GM18868 (cell line): ENCODE results near the gene EFCAB13.
"Not testable (repeated sequence)": the region's sequence is repeated elsewhere in the genome, so short reads cannot be mapped to it uniquely, and the experiment has no call there.

ENCODE experiments used
- ATAC-seq: cut with Tn5 transposase; IDR thresholded peaks from one replicate; pipeline ENCODE4 v1.9.1; 2021; ENCODE audit warnings: mild to moderate bottlenecking, moderate library complexity; ENCODE audit not compliant: unreplicated experiment

EFCAB13 gene

GRCh38 chr17:47325176-47325575 is 1.4 kb downstream of the EFCAB13 start:
- no peak for ATAC-seq

GRCh38 chr17:47330548-47330947 is 6.8 kb downstream of the EFCAB13 start:
- ATAC-seq, result no peak

DNA sequence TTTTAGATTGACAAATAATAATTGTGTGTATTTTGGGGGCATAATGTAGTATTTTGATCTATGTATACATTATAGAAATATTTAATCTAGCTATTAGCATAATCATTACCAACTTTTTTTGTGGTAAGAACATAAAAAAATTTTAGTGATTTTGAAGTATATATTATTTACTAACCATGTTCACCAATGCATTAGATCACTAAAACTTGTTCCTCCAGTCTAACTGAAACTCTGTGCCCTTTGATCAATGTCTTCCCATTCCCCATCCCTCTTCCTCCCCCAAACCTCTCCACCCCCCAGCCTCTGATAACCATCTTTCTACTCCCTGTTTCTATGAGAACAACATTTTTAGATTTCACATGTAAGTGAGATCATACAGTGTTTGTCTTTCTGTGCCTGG is 8.5 kb downstream of the EFCAB13 start:
- ATAC-seq, result no peak

DNA sequence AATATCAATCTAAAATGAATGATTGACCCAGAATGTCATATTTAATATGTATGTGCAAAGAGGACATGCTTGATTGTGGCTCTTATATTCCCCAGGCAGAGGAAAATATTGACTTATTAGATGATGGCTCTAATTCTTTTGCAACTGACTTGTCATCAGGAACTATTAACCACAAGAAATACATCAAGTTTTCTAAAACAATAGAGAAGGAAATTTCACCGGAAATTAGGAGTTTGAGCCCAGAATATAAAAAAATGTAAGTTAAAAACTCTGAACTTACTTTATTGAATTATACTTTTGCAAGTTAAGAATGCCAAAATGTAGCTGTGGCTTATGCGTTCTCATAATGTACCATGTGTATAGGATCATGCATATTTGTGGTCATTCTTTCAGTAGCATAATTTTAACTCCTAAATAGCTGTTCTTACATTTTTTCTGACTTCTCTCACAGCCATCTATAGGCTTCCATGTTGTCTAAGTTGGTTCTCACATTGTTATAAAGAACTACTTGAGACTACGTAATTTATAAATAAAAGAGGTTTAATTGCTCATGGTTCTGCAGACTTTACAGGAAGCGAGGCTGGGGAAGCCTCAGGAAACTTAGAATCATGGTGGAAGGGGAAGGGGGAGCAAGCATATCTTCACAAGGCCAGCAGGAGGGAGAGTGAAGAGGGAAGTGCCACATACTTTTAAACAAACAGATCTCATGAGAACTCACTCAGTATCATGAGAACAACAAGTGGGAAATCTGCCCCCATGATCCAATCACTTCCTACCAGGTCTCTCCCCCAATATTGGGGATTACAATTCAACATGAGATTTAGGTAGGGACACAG is 11.6 kb downstream of the EFCAB13 start:
- ATAC-seq, result no peak

DNA sequence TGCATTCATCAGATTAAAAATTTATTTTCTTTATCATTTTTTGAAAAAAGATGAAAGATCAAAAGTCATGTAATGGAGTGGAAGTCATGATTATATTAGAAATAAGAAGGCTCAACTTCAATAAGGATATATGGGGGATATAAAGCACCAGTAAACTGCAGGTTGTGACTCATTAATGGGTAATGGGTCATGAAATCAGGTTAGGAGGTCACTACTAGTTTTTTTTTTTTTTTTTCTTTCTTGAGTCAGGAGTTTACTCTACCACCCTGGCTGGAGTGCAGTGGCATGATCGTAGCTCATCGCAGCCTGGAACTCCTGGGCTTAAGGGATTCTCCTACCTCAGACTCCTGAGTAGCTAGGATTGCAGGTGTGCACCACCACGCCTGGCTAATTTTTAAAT is 14.3 kb downstream of the EFCAB13 start:
- ATAC-seq, result no peak

DNA sequence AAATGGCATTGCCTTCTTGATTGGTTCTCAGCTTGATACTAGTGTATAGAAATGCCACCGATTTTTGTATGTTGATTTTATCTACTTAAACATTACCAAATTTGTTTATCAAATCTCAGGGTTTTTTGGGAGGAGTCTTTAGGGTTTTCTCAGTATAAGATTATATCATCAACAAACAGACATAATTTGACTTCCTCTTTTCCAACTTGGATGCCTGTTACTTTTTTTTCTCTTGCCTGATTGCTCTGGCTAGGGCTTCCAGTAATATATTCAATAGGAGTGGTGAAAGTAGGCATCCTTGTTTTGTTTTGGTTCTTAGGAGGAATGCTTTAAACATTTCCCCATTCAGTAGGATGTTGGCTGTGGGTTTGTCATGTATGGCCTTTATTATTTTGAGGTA is 29.1 kb downstream of the EFCAB13 start:
- no peak for ATAC-seq

- no peak for ATAC-seq
Measured at GRCh38 chr17:47358652-47359051, 34.9 kb downstream of the EFCAB13 start.

GRCh38 chr17:47363171-47363570 is 39.4 kb downstream of the EFCAB13 start:
- ATAC-seq, result no peak

DNA sequence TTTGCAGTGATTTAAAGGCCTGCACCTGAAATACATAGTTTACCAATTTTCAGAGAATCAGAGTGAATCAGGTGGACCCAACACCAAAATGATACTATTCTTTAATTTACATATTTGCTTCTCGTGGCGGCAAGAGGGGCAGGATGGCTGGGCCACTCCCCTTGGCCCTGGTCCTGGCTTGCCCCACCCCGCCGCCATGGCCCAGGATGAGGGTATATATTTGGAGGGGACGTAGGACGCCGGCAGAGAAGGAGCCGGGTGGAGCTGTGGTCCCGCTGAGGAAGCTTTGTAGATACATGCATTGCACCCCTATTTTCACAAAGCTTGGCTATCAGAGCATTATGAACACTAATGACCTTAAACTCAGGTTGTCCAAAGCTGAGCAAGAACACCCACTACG is 43.5 kb downstream of the EFCAB13 start:
- ATAC-seq, result no peak

DNA sequence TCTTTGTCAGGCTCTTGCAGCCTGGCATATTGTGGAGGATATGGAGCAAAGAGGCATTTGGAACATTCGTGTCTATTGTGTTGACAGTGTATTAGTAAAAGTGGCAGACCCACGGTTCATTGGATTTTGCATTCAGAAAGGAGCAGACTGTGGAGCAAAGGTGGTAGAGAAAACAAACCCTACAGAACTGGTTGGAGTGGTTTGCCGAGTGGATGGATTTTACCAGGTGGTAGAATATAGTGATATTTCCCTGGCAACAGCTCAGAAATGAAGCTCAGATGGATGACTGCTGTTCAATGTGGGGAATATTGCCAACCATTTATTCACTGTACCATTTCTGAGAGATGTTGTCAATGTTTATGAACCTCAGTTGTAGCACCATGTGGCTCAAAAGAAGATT is 44.5 kb downstream of the EFCAB13 start:
- ATAC-seq, result no peak

DNA sequence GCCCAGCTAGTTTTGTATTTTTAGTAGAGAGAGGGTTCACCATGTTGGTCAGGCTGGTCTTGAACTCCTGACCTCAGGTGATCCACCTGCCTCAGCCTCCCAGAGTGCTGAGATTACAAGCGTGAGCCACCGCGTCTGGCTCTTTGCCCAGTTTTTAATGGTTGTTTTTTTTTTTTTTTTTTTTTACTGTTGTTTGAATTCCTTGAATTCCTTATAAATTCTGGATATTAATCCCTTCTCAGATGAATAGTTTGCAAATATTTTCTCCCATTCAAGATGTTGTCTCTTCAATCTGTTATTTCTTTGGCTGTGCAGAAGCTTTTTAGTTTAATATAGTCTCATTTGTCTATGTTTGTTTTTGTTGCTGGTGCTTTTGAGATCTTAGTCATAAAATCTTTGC is 47.1 kb downstream of the EFCAB13 start:
- not testable (repeated sequence) for ATAC-seq

GRCh38 chr17:47373002-47373401 is 49.2 kb downstream of the EFCAB13 start:
- no peak for ATAC-seq

DNA sequence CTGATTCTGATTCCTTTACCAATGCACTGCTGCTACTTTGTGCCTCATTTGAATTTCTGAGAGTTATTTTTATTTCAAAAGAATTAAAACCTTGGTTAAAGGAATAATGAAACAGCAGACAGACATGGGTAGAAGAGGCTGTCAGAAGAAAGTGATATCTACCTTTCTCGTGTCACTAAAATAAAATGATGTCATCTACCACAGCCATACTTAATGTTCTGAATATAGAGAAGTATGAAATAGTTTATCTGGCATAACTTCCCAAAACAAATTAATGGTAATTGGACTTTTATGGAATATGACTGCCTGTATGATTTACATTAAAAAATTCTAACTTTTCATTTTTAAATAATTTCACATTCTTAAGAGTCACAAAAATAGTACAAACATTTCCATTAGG is 52.5 kb downstream of the EFCAB13 start:
- no peak for ATAC-seq

DNA sequence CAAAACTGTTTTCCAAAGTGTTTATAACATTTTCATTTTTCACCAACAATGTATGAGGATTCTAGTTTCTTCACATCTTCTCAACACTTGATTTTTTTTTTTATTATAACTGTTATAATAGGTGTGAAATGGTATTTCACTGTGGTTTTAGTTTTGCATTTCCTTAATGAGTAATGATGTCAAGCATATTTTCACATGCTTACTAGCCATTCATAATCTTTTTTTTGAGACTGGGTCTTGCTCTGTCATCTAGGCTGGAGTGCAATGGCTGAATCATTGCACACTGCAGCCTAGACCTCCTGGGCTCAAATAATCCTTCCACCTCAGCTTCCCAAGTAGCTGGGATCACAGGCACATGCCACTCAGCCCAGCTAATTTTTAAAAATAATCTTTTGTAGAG is 65.1 kb downstream of the EFCAB13 start:
- ATAC-seq, result no peak

GRCh38 chr17:47397532-47398128 is 73.9 kb downstream of the EFCAB13 start:
- ATAC-seq, result not testable (repeated sequence)

DNA sequence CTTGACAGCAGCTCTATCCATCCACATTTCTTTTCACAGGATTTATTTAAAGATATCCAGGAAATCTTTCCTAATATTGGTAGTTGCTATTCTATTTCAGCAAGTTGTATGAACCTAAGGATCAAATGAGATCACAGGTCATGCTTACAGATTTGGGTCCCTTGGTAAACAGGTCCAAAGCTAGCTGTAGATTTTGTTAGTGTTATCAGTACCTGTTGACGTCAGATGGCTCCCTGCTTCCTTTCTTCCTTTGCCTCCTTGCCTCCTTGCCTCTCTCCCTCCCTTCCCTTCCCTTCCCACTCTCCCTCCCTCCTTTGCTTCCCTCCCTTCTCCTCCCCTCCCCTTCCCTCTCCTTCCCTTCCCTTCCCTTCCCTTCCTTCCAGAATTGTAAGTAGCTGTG is 76.6 kb downstream of the EFCAB13 start:
- ATAC-seq, result no peak

GRCh38 chr17:47401100-47401499 is 77.3 kb downstream of the EFCAB13 start:
- no peak for ATAC-seq

- no peak for ATAC-seq
Measured at GRCh38 chr17:47404006-47404405, 80.3 kb downstream of the EFCAB13 start.

DNA sequence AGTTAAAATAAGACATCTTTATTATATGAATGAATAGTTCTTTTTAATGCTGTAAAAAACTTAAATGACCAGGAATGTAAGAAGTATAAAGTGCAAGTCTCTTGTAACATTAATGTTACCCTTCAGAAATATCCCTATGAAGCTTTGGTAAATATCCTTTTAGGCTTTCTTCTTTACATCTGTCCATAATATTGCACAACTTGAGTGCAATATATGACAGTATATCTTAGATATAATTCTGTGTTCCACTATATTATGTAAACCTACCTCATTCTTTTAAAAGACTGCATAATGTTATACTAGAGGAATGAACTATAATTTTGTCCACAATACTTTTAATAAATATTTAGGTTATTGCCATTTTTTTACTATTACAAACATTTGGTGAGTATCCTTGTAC is 81.1 kb downstream of the EFCAB13 start:
- ATAC-seq, result no peak

- no peak for ATAC-seq
Measured at GRCh38 chr17:47413872-47414271, 90.1 kb downstream of the EFCAB13 start.

DNA sequence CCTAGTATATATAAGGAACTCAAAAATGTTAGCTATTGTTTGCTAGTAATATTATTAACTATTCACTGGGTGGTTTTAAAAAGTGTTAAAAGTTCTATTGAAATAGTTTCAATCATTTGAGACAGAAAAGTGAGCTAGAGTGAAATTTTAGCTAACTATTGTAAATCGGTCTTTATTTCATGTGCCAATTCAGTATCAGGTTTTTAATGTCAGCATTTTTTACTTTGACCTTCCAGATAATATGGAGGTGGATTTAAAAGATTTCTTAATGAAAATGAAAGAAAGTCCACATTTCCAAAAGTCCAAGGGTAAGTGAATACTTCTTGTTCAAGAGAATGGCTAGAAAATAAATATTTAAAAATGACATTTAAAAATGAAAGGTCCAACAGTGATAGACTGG is 90.9 kb downstream of the EFCAB13 start:
- ATAC-seq, result no peak

GRCh38 chr17:47423406-47424295 is 99.9 kb downstream of the EFCAB13 start:
- ATAC-seq, result no peak
